Measurements from ENCODE around the gene NLRP13.

- TF ChIP-seq CTCF (optimal IDR thresholded peaks at IDR 0.05 in 1 of 3, IDR thresholded peaks at IDR 0.05 in 1 of 3, conservative IDR thresholded peaks at IDR 0.05 in 1 of 3; ENCODE audit: extremely low read depth in 1 of 3, insufficient read depth in 2 of 3, low read length in 3 of 3): no peak
- TF ChIP-seq EZH2 (IDR thresholded peaks at IDR 0.05; ENCODE audit: low read length): no peak
Observed at GRCh38 chr19:55980415-55980814, 48.3 kb upstream of the NLRP13 start.

Data from keratinocyte (primary cell).